HG03045 (cell line): Measurements from ENCODE around the gene STRBP.
"Not testable (repeated sequence)": the region's sequence is repeated elsewhere in the genome, so short reads cannot be mapped to it uniquely, and the experiment has no call there.

ENCODE experiments used
- ATAC-seq: cut with Tn5 transposase; IDR thresholded peaks from one replicate; pipeline ENCODE4 v1.9.1; 2021; ENCODE audit warnings: mild to moderate bottlenecking, moderate library complexity; ENCODE audit not compliant: unreplicated experiment

STRBP gene

DNA sequence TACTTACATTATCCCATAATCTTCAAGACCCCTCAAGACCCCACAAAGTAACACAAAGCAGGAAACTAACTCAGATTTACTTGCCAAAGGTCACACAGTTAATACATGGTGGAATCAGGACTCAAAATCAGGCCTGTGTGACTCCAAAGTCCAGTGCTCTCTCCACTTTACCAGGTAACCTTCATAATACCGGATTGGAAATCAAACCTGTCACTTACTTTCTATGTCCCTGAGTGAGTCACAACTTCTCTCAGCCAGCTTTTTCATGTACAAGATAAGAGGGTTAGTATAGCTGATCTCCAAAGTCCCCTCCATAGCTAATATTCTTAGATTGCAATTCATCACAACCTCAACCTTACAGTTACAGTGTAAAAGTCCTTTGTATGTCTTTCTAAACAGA, 17.1 kb downstream of the STRBP start:
- no peak for ATAC-seq

DNA sequence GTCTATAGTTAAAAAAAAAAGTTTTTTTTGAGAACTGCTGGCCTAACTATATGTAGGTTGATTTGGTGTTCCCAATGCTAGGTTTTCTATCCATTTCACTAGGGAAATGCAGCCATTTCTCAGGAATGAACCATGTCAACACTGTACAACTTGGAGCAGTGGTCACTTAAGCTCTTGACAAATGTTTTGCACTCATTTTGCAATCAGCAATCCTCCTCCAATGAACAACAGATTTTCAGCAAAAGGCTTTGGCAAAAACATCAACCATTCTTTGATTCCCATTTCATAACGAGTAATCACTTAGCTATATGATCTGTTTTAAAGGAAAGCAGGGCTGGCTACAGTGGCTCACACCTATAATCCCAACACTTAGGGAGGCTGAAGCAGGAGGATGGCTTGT, 17.9 kb downstream of the STRBP start:
- ATAC-seq = no peak

DNA sequence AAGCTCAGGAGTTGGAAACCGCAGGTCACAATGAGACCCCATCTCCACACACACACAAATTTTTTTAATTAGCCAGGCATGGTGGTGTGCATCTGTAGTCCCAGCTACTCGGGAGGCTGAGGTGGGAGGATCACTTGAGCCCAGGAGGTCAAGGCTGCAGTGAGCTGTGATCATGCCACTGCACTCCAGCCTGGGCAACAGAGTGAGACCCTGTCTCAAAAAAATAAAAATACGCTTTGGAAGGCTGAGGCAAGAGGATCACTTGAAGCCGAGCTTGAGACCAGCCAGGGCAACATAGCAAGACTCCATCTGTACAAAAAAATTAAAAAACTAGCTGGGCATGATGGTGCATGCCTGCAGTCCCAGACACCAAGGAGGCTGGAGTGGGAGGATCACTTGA, 19.2 kb downstream of the STRBP start:
- ATAC-seq = not testable (repeated sequence)

DNA sequence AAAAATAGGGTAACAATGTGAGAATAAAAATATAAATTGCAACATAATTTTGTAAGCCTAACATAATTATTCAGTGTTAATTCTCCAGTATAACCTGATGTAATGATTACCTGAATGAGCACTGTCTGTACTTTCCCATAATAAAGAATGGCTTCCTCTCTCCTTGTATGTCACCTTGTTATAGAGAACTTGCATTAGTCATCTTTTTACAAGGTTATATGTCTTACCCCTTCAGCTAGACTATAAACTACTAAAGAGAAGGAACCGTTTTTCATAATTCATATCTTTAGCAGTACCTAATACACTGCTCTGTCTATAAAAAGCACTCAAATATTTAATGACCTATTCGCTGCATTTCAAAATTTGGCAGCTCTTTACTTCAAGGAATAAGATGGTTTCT, 19.8 kb downstream of the STRBP start:
- no peak for ATAC-seq

DNA sequence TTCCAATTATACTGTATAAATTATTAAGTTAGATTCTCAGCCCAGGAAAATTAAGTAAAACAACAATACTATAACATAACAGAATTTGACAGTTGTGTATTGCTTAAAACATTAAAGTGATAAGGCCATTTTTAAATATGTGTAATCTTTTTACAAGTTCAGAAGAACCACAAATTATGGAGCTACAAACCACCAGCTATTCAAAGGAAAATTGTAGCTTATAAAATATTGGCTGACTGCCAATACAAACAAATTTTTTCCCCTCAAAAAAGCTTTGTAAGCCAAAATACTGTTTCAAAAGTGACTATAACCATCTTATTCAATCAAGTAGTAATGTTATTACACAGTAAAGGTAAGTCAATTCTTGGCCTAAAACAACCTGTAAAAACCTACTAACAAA, 21.9 kb downstream of the STRBP start:
- no peak for ATAC-seq

DNA sequence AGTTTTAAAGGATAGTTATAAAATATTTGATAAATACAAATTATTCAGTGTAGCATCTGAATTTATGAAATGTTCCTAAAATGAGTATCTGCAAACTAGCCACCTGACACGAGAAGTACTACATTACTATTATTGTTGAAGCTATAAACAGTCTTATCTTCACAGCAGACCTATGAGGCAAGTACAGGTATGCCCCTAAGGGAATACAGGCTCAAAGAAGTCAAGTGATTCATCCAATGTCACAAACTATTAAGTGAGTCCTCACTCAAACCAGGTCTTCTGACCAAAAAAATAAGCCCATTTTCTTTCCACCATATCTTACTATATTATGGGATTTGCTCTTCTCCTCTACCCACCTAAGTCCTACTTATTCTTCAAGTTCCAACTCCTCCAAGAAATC, 28.7 kb downstream of the STRBP start:
- no peak for ATAC-seq

DNA sequence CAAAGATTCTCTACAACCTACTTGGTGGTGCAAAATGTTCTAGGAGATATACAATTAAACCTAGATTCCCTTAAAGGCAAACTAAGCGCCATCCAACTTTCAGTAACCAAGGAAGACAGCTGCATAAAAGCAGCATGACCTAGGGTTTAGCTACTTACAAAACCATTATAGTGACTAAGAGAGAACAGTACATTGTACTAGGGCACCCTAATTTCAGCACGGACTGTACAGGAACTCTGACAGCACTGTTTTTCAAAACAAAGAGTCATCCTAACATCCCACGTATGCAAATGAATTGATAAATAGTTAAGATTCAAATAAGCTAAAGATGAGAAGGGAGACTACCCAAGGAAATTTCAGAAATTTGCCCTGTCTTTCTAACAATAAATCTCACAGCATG, 30.0 kb downstream of the STRBP start:
- ATAC-seq = no peak

DNA sequence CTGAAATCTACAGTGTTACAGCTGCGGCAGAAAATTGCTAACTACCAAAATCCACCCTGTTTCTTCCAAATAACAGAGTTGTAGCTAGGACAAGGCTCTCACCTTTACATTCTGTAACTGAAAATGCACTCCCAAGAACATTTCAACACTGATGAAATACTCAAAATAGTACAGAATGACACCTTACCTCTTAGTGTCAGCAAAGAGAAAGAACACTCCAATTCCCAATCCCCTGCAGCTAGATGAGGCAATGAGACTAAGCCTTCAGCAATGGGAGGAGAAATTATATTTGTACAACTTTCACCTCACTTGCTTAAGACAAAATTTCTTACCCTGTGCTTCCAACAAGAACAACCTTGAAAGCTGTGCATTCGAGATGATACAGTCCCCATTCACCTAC, 31.2 kb downstream of the STRBP start:
- no peak for ATAC-seq

DNA sequence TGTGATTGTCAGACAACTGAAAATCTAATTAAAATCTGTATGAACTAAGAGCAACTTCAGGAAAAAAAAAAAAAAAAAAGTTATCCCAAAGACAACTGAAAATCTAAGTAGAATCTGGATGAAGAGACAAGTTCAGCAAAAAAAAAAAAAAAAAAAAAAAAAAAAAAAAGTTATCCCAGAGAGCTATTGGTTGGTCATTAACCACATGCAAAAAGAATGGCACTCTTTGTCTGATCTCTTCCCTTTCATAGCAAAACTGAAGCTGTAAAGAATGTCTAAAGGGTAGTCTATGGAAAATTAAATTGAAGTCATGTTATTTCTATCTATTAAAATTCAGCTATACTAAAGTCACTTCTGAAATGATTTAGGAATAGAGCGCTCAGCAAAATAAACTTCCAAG, 32.9 kb downstream of the STRBP start:
- no peak for ATAC-seq

DNA sequence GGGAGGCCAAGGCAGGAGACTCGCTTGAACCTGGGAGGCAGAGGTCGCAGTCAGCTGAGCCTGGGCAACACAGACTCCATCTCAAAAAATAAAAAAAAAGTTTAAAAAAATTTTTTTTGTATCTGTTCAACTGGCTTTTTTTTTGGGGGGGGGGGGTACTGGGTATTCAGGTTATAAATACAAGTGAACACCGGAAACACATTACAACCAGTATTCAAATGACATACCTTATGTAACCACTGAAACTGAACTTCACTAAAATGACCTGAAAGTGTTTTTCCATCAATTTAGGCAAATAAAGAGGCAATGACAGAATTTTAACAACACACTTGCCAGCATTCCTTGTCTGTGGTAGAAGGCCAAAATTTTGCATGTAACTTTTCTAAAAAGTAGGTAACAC, 33.5 kb downstream of the STRBP start:
- no peak for ATAC-seq

DNA sequence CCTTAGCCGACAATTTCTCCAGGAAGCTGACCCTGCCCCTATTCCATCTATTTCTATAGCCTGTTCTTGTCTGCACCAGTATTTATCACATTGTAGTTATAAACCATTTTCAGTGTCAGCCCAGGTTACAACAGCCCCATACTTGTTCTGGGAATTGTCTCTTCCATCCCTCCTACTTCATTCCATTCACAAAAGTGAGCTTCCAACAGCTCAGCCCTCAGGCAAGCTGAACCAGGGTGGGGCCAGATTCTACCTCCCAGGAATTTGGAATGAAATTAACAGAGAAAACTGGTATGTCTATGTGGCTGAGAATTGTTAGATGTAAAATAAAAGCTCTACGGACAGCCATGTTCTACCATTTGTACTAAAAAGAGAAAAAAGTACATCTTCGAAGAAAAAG, 36.1 kb downstream of the STRBP start:
- ATAC-seq = no peak

DNA sequence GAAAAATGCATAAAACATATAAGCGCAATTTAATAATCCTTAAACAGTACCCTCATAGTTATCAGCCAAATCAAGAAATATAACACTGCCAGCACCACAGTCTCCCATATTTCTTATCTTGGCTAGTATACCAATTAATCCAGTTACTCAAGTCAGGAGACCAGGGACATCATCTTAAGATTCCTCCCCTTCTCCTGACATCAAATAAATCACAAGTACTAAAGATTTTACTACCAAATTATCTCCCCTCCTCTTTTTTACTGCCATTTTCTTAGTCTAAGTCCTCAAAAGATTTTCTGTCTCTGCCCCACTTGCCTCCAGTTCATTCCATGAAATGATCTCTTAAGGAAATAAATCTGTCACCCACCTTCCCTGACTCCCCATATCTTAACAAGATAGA, 37.0 kb downstream of the STRBP start:
- ATAC-seq = no peak

DNA sequence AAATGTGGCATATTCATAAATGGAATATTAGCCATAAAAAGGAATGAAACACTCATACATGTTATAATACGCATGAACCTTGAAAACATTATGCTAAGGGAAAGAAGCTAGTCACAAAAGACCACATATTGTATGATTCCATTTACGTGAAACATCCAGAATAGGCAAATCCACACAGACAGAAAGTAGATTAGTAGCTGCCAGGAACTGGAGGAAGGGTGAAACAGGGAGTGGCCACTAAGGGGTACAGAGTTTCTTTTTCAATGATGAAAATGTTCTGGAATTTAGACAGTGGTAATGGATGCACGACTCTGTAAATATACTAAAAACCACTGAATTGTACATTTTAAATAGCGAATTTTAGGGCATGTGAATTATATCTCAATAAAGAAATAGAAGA, 39.4 kb downstream of the STRBP start:
- no peak for ATAC-seq

DNA sequence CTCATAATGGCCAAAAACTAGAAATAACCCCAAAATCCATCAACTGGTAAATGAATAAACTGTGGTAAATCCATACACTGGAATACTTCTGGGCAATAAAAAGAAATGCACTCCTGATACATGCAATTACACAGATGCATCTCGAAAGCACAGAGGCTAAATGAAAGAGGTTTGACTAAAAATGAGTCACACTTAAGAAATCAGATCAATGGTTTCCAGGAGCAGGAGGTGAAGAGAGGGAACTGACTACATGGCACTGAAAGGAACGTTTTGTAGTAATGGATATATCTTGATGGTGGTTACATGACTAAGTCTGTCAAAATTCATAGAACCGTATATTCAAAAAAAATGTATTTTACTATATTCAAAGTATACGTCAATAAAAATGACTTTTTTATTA, 42.4 kb downstream of the STRBP start:
- no peak for ATAC-seq

DNA sequence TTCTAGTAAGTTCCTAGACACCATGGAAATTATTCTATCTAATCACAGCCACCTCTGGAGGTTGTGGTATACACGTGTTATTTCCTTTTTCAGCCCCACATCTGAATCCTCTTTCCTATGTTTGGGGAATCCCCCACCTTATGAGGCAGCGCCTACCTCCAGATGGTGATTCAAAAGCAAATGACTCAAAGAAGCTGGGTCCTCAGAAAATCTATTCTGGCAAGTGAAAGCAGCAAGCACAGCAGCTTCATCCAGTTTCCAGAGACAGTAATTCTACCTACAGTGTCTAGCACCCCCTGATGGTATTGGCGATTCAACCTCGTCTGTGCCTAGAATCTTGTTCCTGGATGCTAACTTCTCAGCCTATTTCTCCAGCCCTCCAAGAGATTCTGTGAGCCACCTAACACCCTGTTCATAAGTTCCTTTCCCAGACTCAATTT, 43.0 kb downstream of the STRBP start:
- ATAC-seq = peak; percentile 84

DNA sequence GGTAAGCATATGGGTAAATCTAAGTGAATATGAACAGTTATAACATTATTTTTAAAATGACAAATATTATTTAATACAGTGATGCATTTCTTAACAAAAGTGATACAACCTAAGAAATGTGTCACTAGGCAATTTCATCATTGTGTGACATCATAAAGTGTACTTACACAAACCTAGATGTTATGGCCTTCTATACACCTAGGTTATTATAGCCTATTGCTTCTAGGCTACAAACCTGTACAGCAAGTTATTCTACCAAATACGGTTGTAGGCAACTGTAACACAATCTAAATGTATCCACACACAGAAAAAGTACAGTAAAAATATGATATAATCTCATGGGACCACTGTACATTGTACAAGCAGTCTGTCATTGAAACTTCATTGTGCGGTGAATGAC, 48.3 kb downstream of the STRBP start:
- ATAC-seq = no peak

DNA sequence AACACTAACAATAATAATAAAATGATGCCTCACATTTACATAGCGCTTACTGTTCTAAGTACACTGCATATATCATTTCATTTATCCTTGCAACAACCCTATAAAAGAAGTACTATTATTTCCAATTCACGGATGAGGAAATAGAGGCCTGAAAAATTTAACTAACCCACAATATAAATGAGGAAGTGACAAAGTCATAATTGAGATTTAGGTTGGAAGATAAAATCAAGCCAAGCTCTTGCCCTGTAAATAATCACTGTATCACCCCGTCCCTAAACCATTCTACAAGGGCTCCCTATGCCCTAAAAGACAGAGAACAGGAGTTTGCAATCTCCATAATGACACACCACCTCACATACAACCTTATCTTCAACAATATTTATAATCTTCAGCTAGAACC, 49.6 kb downstream of the STRBP start:
- no peak for ATAC-seq

DNA sequence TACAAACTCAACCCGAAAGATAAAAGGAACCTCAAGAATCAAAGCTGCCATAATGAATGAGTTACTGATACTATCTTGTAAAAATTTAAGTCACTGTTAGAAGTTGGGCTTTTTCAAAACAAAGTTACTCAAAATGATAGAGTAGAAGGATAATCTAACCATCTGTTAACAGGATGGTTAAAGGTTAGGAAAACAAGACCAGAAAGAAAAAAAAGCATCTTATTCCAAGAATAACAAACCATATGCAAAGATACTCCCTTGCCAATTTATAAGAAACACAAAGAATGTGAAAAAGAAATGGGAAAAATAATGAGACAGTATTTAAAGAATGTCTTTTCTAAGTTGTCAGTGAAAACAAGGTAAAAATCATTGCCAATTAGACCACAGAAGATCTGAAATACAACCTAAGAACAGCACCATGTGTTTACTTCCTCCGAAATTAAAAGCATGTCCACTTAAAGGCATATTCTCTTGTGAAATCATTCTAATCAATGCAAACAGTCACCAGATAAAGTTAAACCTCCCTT, 51.2 kb downstream of the STRBP start:
- no peak for ATAC-seq

DNA sequence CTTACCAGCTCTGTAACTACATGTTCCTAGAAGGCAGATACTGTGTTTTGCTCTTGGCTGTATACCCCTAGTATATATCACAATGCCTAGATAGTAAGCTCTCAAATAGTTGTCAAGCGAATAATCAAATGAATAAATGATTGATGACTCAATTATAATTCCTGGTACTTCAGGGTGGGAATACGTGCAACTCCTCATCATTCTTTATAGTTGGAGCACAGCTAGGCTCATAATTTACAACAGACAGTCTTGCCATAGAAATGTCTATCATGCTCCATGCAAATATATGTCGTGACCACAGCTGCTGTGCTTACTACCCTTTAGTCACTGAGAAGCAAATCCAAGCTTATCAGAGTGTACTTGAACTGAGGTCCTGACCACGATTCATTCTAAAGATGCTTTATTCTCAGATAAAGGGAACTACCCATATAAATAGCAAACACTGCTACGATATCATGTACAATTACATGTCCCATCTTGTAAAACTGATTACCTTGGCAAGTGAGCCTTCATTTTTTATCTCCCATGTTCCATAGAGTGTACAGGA, 52.1 kb downstream of the STRBP start:
- no peak for ATAC-seq

DNA sequence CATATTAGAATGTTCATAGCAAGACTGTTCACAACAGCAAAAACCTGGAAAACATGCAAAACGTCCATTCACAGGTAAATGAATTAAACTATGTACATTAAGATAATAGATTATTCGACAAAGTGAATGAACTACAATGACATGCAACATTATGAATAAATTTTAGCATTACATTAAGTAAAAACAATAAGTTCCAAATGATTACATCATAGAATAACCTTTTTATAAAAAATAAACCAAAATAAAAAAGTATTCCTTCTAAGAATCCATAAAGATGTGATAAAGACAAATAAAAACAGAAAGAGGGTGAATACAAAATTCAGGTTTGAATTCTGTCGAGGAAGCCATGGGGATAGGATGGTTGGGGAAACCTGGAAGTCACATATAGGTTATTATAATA, 57.3 kb downstream of the STRBP start:
- no peak for ATAC-seq

DNA sequence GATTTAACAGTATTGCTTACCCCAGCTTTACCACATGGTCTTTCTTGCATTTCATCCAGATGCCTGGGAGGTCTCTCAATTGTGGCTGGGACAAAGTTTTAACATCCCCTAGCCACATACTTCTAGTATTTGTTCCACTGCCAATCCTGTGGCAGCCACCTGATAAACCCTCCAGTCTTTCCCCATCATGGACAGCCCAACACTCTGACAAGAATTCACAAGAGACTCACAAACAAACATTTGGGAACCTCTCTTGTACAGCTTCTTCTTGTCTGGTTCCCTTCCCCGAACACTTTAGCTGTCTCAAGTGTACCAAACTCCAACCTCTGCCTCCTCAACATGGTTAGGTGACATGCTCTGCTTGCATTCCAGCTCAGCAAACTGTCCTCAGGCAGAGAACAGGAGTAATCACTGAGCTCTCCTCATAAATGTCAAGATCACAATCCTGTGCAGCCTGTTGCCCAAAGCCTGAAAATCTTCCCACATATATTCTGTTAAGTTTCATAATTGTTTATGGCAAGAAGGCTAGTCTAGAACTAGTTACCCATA, 59.7 kb downstream of the STRBP start:
- ATAC-seq = no peak

DNA sequence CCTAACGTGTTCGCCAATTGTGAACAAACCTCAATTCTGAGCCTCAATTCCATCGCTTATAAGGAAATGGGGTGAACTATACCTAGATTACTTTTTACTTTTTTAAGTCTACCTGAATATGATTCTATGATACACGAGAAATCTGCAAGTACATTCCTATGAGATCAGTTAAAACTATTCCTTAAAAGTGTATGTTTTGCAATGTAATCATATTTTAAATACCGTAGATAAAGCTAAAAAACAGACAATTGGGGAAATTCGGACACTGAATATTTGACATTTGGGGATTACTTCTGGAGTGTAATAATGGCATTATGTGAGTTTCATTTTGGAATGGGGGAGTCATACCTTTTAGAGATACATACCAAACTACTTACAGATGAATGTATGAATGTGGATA, 62.3 kb downstream of the STRBP start:
- ATAC-seq = no peak

DNA sequence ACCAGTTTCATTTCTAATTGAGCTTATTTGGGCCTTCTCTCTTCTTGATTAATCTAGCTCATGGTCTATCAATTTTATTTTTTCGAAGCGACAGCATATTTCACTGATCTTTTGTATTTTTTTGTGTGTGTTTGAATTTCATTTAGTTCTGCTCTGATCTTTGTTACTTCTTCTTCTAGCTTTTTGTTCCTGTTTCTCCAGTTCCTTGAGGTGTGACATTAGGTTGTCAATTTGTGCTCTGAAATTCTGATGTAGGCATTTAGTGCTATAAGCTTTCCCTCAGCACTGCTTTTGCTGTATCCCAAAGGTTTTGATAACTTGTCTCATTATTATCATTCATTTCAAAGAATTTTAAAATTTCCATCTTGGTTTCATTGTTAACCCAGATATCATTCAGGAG, 67.3 kb downstream of the STRBP start:
- no peak for ATAC-seq
